ENCODE data around the gene ADCY4.
A peak's percentile ranks its signal among the peaks of the same experiment; 100 is the strongest.

The ADCY4 gene

GRCh38 chr14:24272467-24272866 lies 62.4 kb downstream of the ADCY4 start:
- TF ChIP-seq, protein P1, sequence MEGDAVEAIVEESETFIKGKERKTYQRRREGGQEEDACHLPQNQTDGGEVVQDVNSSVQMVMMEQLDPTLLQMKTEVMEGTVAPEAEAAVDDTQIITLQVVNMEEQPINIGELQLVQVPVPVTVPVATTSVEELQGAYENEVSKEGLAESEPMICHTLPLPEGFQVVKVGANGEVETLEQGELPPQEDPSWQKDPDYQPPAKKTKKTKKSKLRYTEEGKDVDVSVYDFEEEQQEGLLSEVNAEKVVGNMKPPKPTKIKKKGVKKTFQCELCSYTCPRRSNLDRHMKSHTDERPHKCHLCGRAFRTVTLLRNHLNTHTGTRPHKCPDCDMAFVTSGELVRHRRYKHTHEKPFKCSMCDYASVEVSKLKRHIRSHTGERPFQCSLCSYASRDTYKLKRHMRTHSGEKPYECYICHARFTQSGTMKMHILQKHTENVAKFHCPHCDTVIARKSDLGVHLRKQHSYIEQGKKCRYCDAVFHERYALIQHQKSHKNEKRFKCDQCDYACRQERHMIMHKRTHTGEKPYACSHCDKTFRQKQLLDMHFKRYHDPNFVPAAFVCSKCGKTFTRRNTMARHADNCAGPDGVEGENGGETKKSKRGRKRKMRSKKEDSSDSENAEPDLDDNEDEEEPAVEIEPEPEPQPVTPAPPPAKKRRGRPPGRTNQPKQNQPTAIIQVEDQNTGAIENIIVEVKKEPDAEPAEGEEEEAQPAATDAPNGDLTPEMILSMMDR (IDR thresholded peaks at IDR 0.05; ENCODE audit: insufficient read depth, low read length, poor library complexity, severe bottlenecking): no peak
- Histone ChIP-seq H3K27me3 (replicated peaks; ENCODE audit: control insufficient read depth, insufficient read depth, low read length) (no peaks in the 10 kb centered on the region), H3K36me3 (ENCODE audit: control insufficient read depth, insufficient read depth, low read length) (peaks cover 12% of the 10 kb centered on the region), H3K4me3 (replicated peaks; ENCODE audit: low read depth, low read length) (no peak overlapping the region)
- DNase-seq (ENCODE audit: extremely low read depth, insufficient read length): no peak

DNA sequence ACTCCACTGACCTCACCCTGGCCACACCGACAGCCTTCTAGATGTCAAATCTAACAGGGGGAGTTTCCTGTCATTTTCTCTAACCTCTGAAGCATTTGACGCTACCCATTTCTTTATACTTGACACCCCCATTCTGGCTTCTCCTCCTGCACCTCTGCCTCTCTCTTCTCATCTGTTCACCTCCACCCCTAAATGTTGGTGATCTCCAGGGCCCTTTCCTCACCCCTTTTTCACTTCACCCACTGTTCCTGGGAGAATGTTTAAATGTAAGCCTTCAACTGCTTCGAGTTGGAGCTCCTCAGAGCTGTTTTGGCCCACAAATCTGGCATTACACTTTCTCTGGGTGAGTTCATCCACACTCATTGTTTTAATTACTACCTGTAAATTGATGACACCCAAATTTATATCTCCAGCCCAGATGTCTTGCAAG lies 63.0 kb downstream of the ADCY4 start:
- no peaks in the 10 kb centered on the region for H3K27me3 ChIP-seq (replicated peaks; ENCODE audit: control insufficient read depth, insufficient read depth, low read length)
- no peak for DNase-seq (ENCODE audit: extremely low read depth, insufficient read length)
- peak overlapping the region; percentile 89 for H3K4me3 ChIP-seq (replicated peaks; ENCODE audit: low read depth, low read length)
- H3K36me3 ChIP-seq (ENCODE audit: control insufficient read depth, insufficient read depth, low read length): peaks cover 13% of the 10 kb centered on the region
- TF ChIP-seq, protein P1 (IDR thresholded peaks at IDR 0.05; ENCODE audit: insufficient read depth, low read length, poor library complexity, severe bottlenecking): no peak

- TF ChIP-seq, protein P1 (IDR thresholded peaks at IDR 0.05; ENCODE audit: insufficient read depth, low read length, poor library complexity, severe bottlenecking): peak; percentile 76
- peak within 1 kb of the TSS; percentile 89 for H3K4me3 ChIP-seq (replicated peaks; ENCODE audit: low read depth, low read length)
- H3K36me3 ChIP-seq (ENCODE audit: control insufficient read depth, insufficient read depth, low read length): peaks cover 19% of the 10 kb centered on the region
- H3K27me3 ChIP-seq (replicated peaks; ENCODE audit: control insufficient read depth, insufficient read depth, low read length): no peaks in the 10 kb centered on the region
- DNase-seq (ENCODE audit: extremely low read depth, insufficient read length): peak; percentile 98
Observed at GRCh38 chr14:24271134-24271833, 63.6 kb downstream of the ADCY4 start, which contains the start of gene RABGGTA. TSS of gene RABGGTA (minus strand) at chr14:24271597. CDS start at chr14:24271115, 482 bp downstream.

GRCh38 chr14:24270537-24271133 lies 64.2 kb downstream of the ADCY4 start:
- TF ChIP-seq, protein P1 (IDR thresholded peaks at IDR 0.05; ENCODE audit: insufficient read depth, low read length, poor library complexity, severe bottlenecking): no peak
- H3K4me3 ChIP-seq (replicated peaks; ENCODE audit: low read depth, low read length): peak overlapping the region; percentile 89
- H3K27me3 ChIP-seq (replicated peaks; ENCODE audit: control insufficient read depth, insufficient read depth, low read length): no peaks in the 10 kb centered on the region
- no peak for DNase-seq (ENCODE audit: extremely low read depth, insufficient read length)
- peaks cover 22% of the 10 kb centered on the region for H3K36me3 ChIP-seq (ENCODE audit: control insufficient read depth, insufficient read depth, low read length)

DNA sequence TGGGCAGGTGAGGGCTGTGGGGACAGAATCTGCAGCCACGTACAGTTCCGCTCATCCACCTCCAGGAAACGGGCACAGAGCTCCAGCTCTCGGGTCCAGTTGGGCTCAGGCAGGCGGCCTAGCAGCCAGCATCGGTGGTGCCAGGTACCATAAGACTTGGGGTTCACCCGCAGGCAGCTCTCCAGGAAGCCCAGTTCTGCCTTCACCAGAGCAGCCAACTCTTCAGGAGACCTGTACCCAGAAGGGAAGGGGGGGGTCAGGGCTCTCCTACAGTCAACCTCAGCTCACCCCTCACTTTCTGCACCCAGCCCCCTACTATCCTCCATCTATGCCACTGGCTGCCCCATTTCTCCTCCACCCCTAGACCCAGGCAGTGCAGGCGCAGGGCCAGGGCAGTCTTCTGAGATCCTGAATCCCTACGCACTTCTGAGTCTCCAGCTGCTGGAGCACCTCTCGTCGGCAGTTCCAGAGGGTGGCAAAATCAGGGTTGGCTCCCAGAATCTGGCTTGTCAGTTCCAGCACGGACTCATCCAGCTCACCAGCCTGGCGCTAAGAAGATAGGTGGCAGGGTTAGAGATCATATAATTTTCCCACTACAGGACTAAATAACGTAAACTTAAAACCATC lies 64.8 kb downstream of the ADCY4 start:
- TF ChIP-seq, protein P1 (IDR thresholded peaks at IDR 0.05; ENCODE audit: insufficient read depth, low read length, poor library complexity, severe bottlenecking): no peak
- Histone ChIP-seq H3K36me3 (ENCODE audit: control insufficient read depth, insufficient read depth, low read length) (peaks cover 25% of the 10 kb centered on the region), H3K27me3 (replicated peaks; ENCODE audit: control insufficient read depth, insufficient read depth, low read length) (no peaks in the 10 kb centered on the region), H3K4me3 (replicated peaks; ENCODE audit: low read depth, low read length) (peak overlapping the region; percentile 89)
- DNase-seq (ENCODE audit: extremely low read depth, insufficient read length): no peak

Data from GM06990 (cell line).